ENCODE data around the gene CDX1.

- TF ChIP-seq CTCF (IDR thresholded peaks at IDR 0.05) (no peak), POLR2A (IDR thresholded peaks at IDR 0.05) (no peak)
Measured at GRCh38 chr5:150134198-150134588, 32.4 kb upstream of the CDX1 start.

Measured in adrenal gland (tissue), 5 donors.